ENCODE measurements around the gene RARS1.

Gene RARS1

GRCh38 chr5:168486136-168486879 lies at the start of gene RARS1:
TSS of gene RARS1 (plus strand) at chr5:168486471. CDS start at chr5:168486499, 28 bp downstream.
- FAIRE-seq (peak; percentile 90), DNase-seq (ENCODE audit: insufficient read length, low spot score) (peak; percentile 95)

GRCh38 chr5:168438349-168438748 lies 47.9 kb upstream of the RARS1 start:
- no peak for DNase-seq (ENCODE audit: insufficient read length, low spot score)

DNA sequence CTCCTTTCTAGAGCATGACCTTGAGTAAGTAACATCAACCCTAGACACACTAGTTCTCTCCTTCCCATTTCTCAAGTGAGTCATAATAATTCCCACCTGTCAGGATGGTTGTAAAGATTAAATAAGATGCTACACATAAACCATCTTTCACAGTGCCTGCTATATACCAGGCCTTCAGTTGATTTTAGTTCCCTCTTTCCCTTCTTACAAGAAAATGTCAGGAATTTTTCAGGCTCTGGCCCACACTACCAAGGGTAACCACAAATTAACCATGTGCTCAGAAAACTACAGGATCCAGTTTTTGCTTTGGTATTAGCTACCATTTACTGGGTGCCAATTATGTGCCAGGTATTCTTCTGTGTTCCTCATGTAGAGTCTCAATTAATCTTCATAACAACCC lies 42.7 kb upstream of the RARS1 start:
- no peak for FAIRE-seq
- no peak for DNase-seq (ENCODE audit: insufficient read length, low spot score)

More at GRCh38 chr5:168438349-168438748, 47.9 kb upstream of the RARS1 start:
- no peak for FAIRE-seq

- FAIRE-seq (no peak), DNase-seq (ENCODE audit: insufficient read length, low spot score) (no peak)
These were observed 42.1 kb upstream of the RARS1 start for GRCh38 chr5:168443950-168444700.

- FAIRE-seq: no peak
- DNase-seq (ENCODE audit: insufficient read length, low spot score): no peak
These were observed 39.2 kb upstream of the RARS1 start for GRCh38 chr5:168446983-168447619.

DNA sequence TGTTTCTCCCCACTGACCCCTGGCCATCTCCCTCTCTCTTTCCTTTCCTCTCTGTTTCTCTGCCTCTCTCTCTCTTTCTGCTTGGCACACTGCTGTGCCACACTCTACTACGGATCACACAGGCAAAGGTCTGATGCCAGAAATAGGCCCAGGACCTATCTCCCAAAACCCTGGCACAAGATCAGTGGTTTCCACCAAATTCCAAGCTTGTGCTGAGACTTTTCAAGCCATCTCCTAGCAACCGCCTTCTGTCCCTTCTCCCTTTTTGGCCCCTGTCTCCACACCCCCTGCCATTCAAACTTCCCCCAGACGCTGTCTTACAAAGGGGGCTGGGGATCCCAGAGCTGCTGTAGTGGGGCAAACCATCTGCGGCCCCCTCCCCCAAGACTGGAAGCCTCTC lies 38.5 kb upstream of the RARS1 start:
- DNase-seq (ENCODE audit: insufficient read length, low spot score) (no peak), FAIRE-seq (no peak)

DNA sequence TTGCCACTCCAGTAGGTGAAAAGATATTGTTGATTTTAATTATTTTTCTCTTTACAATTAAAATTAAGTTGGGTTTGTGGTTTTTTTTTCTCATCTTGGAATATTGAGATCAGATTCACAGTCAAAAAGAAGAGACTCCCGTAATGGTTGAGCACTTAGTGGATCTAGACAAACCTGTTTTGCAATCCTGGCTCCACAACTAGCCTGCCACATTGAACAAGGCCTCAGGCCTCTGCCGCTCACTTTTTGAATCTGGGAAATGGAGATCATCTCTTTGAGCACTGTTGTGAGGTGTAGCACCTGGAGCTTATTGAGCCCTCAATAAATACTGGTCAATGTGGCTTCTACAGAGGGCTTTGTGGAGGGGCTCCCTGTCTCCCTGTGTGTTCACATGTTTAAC lies 37.1 kb upstream of the RARS1 start:
- no peak for DNase-seq (ENCODE audit: insufficient read length, low spot score)
- no peak for FAIRE-seq

DNA sequence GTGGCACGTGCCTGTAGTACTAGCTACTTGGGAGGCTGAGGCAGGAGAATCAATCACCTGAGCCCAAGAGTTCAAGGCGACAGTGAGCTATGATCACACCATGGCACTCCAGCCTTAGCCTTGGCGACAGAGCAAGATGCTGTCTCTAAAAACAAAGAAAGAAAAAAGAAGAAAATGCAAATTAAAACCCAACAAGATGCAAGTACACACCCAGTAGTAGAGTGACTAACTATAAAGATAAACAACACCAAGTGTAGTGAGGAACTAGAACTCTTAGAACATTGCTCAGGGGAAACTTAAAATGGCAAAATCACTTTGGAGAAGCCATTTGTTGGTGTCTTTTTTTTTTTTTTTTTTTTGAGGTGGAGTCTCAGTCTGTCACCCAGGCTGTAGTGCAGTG lies 34.7 kb upstream of the RARS1 start:
- FAIRE-seq: no peak
- DNase-seq (ENCODE audit: insufficient read length, low spot score): no peak

GRCh38 chr5:168455201-168455600 lies 31.1 kb upstream of the RARS1 start:
- FAIRE-seq: no peak
- no peak for DNase-seq (ENCODE audit: insufficient read length, low spot score)

- no peak for DNase-seq (ENCODE audit: insufficient read length, low spot score)
- no peak for FAIRE-seq
These were observed 28.7 kb upstream of the RARS1 start for GRCh38 chr5:168457542-168457941.

DNA sequence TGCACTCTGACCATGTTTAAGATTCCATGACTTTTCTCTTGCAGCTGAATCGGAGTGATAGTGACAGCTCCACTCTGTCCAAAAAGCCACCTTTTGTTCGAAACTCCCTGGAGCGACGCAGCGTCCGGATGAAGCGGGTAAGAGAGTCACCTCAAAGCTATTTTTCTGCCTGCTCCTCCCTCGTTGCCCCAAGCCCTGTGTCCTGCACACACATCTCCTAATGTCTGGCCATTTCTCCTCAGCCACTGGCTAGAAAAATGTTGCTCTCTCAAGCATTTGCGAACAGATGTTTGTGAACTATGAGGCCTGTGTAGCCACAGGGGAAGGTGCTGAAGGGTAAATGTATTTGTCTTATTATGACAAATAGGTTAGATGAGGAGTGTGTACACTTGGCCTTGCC lies 25.7 kb upstream of the RARS1 start:
- FAIRE-seq: no peak
- DNase-seq (ENCODE audit: insufficient read length, low spot score): no peak

- FAIRE-seq (no peak), DNase-seq (ENCODE audit: insufficient read length, low spot score) (no peak)
These were observed 23.2 kb upstream of the RARS1 start for GRCh38 chr5:168463081-168463480.

GRCh38 chr5:168464214-168464613 lies 22.1 kb upstream of the RARS1 start:
- FAIRE-seq: no peak
- no peak for DNase-seq (ENCODE audit: insufficient read length, low spot score)

- DNase-seq (ENCODE audit: insufficient read length, low spot score) (no peak), FAIRE-seq (no peak)
These were observed 21.6 kb upstream of the RARS1 start for GRCh38 chr5:168464641-168465040.

GRCh38 chr5:168467755-168468330 lies 18.4 kb upstream of the RARS1 start:
- DNase-seq (ENCODE audit: insufficient read length, low spot score) (no peak), FAIRE-seq (no peak)

GRCh38 chr5:168468836-168469235 lies 17.4 kb upstream of the RARS1 start:
- peak; percentile 14 for DNase-seq (ENCODE audit: insufficient read length, low spot score)
- FAIRE-seq: no peak

GRCh38 chr5:168469816-168470215 lies 16.5 kb upstream of the RARS1 start:
- DNase-seq (ENCODE audit: insufficient read length, low spot score) (no peak), FAIRE-seq (no peak)

DNA sequence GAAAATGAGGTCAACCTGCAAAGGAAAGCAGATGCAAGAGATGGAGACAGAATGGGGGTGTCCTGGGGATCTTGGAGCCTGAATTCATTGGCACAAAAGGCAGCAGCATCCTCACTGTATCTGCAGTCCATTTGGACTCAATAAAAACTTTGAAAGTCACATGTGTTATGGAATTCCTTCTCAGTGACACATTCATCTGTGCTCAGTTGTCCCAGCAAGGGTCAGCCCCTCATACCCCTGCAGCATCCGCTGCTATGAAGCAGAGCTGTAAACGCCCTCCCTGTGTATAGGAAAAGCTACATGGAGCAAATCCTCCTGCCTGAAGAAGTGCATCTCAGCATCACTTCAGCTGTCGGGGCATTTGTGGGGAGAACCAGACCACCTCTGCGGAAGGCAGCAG lies 14.5 kb upstream of the RARS1 start:
- DNase-seq (ENCODE audit: insufficient read length, low spot score) (peak; percentile 24), FAIRE-seq (no peak)

DNA sequence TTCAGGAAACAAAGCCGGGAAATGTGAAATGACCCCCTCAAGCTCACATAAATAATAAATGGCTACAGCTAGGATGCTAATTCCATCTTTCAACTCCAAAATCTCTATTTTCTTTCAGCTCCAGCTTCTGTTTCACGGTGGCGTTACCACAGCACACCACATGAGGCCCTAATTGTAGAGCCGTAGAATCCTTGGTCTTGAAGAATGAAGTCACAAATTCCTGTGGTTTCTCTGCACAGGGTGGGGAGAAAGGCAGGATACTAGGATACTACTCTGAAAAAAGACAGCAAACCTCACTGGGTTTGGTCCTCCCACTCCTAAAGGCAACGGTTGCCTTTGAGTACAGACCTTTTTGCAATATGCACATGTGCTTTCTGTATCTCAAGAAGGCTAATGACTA lies 13.9 kb upstream of the RARS1 start:
- FAIRE-seq: peak; percentile 82
- peak; percentile 93 for DNase-seq (ENCODE audit: insufficient read length, low spot score)

DNA sequence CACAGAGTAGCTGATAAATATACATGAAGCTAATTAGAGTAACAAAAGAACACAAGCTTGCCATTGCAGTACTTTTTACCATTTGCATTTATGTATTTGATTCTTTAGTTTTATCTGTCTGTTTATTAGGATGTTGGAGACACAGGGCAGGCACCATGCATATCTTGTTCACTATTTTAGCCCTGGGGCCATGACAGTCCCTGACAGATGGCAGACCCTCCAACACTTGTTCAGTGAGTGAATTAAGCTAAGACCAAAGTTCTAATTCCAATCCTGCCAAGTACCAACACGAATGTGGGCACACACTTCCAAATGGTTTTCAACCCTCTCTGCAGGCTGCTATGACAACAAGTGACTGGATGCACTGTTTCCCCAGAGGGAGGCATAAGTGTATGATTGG lies 12.0 kb upstream of the RARS1 start:
- FAIRE-seq: no peak
- no peak for DNase-seq (ENCODE audit: insufficient read length, low spot score)

DNA sequence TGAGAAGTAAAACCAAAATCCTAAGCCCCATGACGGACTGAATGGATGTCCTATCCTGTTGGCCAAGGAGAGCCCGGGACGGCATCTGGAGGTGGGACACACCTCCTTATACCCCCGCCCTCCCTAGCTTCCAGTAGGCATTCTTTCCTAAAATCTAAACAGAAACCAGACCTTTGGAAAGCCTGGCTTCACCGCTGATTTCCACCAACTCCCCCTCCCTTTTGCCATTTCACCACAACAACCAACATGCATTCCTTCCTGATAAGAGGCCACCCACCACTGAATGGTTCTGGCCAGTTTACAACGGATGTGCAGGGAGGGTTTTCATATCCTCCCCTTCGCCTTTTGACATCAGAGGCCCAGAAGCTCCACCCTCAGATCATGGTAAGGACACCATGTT lies 9.2 kb upstream of the RARS1 start:
- DNase-seq (ENCODE audit: insufficient read length, low spot score): no peak

More for the DNA sequence above, 9.2 kb upstream of the RARS1 start:
- no peak for FAIRE-seq
